GM19397 (cell line): ENCODE data around the gene CCDC134.
A peak's percentile ranks its signal among the peaks of the same experiment; 100 is the strongest.

ENCODE experiments used
- ATAC-seq: cut with Tn5 transposase; IDR thresholded peaks from one replicate; pipeline ENCODE4 v1.9.1; 2021; ENCODE audit warnings: mild to moderate bottlenecking, moderate library complexity; ENCODE audit not compliant: unreplicated experiment

CCDC134 gene

DNA sequence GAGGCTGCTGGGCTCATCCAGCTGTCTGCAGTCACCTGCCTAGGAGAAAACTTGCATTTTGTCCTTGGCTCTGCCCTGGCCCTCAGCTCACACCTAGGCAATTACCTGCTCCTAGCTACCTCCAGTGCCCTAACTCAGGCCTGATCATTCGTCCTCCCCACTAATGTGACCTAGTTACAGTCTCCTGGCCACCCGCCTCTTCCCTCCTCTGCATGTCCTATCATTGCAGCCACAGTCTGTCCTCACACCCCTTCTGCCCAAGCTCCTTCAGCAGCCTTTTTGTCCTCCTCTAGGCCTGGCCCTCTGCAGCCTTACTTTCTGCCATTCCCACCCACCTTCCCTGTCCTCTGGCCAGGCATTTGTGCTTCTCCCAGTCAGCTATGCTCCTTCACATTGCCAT, 17.7 kb upstream of the CCDC134 start:
- ATAC-seq = no peak

GRCh38 chr22:41787331-41787730, 13.1 kb upstream of the CCDC134 start:
- ATAC-seq = no peak

GRCh38 chr22:41793871-41794270, 6.6 kb upstream of the CCDC134 start:
- no peak for ATAC-seq

- no peak for ATAC-seq
Measured at GRCh38 chr22:41798736-41799135, 1.7 kb upstream of the CCDC134 start.

GRCh38 chr22:41799486-41800347, 762 bp upstream of the CCDC134 start:
- peak; percentile 38 for ATAC-seq

DNA sequence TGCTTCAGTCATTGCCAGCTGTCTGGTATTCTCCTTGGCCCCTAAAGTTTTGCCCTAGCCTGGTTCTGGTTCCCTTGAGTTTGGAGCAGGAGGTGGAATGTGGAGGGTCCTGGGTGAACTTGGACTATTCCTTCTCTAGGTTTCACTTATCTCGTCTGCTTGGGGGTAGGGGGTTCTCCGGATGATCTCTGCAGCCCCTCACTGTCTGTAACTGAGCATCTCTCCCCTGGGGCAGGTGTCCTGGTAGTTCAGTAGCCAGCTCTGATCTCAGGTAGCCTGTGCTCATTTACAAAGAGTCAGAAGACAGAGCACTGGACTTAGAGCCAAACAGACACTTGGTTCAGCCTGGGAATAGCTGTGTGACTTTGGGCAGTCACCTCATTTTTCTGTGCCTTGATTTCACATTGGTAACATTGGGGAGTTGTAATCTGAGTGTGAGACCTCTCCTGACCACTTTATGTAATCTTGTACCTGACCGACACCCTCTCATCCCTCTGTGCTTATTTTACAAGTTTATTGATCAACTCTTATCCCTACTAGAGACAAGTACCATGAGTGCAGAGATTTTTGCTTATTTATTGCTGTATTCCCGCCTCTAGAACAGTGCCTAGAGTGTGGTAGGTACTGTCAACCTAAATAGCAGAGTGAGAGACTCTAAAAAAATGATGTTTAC, 804 bp downstream of the CCDC134 start:
- ATAC-seq = no peak

DNA sequence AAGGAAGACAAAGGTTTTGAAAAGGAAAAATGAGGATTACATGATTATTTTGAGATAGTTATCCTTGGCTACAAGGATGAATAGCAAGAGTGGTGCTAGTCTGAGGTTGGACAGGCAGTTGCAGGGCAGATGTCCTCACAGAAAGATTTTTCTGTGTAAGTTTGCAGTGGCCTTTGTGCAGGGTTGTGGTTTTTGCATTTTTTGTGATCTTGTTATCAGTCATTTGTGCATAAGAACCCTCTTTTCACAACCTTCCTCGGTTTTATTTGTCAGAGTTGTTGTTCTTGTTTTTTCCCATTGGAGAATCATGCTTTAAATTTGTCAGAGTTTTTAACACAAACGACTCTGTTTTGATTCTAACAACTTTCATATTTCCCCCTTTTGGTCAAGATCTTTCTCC, 1.4 kb downstream of the CCDC134 start:
- no peak for ATAC-seq

DNA sequence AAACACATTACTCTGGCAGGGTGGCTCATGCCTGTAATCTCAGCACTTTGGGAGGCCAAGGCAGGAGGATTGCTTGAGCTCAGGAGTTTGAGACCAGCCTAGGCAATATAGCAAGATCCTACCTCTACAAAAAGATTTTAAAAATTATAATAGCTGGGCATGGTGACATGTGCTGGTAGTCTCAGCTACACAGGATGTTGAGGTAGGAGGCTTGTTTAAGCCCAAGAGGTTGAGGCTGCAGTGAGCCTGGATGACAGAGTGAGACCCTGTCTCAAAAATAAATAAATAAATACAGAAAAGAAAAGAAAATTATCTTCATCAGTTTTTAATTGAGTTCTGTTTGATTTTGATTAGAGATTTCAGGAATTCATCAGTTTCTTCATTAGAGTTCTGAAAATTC, 5.2 kb downstream of the CCDC134 start:
- no peak for ATAC-seq

DNA sequence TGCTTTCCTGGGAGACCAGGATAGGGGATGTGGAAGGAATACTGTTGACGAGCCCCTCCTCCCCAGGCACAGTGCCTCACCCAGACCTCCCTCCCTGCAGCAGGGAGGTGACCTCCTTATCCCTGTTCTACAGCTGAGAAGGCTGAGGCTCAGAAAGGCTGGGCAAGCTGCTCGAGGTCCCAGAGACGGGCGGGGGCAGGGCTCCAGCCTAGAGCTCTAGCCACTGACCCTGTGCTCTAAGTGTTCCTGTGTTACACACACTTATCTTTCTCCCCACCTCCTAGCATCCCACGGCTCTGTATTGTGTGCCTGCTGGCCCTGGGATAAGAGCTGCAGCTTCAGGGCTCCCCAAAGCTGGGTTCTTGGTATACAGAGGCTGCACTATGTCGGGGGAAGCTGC, 7.9 kb downstream of the CCDC134 start:
- ATAC-seq = no peak

DNA sequence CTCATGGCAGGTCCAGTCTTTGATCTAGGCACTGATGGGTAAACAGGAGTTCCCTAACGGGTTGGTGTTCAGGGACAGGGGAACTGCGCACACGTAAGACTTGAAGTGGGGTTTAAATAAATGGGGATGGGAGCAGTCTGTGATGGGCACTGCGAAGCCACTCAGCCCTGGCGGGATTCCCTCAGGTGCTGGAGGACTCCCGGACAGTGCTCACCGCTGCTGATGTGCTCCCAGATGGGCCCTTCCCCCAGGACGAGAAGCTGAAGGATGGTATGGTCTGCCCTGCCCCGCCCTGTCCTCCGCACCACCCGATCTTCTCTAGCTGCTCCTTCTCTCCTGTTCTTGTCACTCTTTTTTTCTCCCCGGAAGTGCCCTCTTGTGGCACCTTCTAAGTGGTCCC, 9.5 kb downstream of the CCDC134 start:
- no peak for ATAC-seq

DNA sequence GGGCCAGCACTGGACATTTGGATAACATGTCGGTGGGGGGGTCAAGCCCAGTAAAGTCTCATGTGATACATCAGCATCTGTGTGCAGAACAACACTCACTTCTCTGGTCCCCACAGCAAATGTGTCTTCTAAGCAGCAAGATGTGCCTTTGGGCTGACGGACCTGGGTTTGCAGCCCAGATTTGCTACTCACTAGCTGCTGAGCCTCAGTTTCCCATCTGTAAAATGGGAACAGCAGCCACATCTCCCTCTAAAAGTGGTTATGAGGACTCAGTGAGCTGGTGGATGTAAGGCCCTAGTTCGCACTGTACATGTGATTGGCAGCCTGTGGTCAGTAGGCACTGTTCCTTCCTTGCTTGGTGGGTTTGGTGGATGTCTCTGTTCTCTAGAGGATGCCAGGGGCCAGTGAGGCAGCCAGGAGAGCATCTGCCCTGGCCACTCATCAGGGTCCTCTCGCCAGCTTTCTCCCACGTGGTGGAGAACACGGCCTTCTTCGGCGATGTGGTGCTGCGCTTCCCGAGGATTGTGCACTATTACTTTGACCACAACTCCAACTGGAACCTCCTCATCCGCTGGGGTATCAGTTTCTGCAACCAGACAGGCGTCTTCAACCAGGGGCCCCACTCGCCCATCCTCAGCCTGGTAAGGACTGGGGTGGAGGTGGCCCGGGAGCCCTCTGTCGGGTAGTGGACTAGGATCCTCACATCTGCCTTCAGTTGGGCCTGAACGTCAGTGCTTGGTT, 12.5 kb downstream of the CCDC134 start:
- ATAC-seq = no peak

DNA sequence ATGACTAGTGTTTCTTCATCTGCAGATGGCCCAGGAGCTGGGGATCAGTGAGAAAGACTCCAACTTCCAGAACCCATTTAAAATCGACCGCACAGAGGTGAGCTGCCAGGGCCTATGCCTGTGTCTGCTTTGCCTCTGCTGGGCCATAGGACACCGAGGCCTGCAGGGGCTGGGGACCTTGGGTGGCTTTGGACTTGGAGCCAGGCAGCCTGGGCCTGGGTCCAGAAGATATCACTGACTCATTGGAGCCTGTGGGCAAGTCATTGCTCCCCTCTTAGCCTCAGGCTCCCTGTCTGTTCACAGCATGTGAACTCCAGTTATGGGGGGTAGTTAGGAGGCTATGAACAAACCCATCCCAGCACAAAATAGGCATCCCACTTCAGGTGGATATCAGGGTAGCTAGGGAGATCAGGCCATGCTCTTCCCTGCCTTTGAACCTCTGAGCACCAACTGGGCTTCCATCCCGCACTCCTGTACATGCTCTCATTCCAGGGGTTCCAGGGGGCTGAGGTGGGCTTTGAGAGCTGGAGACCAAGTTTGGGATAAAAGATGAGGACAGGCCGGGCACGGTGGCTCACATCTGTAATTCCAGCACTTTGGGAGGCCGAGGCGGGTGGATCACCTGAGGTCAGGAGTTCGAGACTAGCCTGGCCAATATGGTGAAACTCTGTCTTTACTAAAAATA, 13.4 kb downstream of the CCDC134 start:
- ATAC-seq = no peak

- no peak for ATAC-seq
Measured at GRCh38 chr22:41815716-41816115, 15.2 kb downstream of the CCDC134 start.

- no peak for ATAC-seq
Measured at GRCh38 chr22:41816241-41816640, 15.8 kb downstream of the CCDC134 start.

DNA sequence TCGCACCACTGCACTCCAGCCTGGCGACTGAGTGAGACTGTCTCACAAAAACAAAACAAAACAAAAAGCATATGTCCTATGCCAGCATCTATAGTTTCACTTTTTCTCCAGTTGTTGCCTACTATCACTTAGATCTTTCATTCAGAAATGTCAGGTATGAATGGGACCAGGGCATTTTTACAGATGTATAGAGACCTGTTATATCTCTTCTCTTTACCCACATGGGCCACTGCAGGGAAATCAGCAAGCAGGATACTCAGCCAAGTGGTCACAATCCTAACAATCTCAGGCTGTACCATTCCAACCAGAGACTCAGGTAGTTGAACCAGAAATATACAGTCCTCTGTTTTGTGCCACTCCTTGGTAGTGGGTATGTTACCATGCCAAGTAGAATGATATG, 16.4 kb downstream of the CCDC134 start:
- no peak for ATAC-seq

DNA sequence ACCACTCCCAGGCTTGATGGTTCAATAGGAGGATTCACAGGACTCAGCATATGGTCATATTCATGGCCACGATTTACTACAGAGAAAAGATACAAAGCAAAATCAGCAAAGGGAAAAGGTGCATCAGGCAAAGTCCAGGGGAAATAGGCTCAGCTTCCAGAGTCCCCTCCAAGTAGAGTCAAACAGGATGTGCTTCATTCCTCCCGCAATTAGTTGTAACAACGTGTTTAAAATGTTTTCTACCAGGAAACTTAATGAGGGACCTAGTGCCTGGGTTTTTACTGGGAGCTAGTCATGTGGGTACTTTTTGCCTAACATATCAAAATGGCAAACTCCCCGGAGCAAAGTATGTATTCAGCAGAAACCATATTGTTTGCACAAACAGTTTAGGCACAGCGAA, 17.5 kb downstream of the CCDC134 start:
- no peak for ATAC-seq

DNA sequence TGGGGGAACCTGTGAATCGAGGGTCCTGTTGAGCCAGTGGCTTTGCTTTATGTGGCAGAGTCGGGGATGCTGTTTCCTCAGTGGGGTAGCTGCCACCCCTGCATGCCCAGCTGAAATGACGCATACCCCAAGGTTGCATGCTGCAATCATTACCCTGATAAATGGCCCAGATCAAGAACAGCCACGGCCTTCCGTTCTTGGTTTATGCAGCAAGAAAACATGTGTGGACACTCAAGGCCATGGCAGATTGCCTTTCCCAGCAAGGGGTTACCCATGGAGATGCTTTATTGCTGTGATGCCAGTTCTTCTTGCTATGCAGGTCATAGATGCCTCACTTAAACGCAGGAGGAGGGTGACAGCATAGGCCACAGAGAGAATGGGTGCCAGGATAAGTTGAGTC, 18.1 kb downstream of the CCDC134 start:
- no peak for ATAC-seq

- no peak for ATAC-seq
Measured at GRCh38 chr22:41819257-41819656, 18.8 kb downstream of the CCDC134 start.

DNA sequence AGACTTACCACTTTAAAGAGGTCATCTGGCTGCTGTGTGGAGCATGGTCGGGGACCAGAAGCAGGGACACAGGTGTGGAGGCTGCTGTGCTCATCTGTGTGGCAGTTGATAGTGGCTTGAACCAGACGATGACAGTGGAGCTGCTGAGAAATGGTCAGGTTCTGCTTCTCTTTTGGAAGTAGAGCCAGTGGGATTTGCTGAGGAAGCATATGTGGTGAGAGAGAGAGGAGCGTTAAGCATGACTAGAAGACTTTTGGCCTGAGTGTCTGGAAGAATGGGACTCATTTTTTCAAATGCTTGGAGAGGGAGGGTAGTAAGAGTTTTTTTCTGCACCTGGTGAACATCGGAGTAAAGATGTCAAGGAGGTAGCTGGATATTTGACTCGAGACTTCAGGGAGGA, 20.0 kb downstream of the CCDC134 start:
- no peak for ATAC-seq

- no peak for ATAC-seq
Measured at GRCh38 chr22:41821471-41822316, 21.2 kb downstream of the CCDC134 start.
